ENCODE results near the gene TMC3.
"Not testable (repeated sequence)": the region's sequence is repeated elsewhere in the genome, so short reads cannot be mapped to it uniquely, and the experiment has no call there.

The TMC3 gene

GRCh38 chr15:81373775-81374395, at the start of gene TMC3:
TMC3 (minus strand) TSS chr15:81374213; CDS start chr15:81374077, 136 bp downstream.
- no peak within 1 kb of the TSS for H3K27ac Mint-ChIP-seq
- H3K27me3 Mint-ChIP-seq, result no peaks in the 10 kb centered on the region
- H3K9me3 Mint-ChIP-seq, result no peaks in the 10 kb centered on the region
- no peaks in the 10 kb centered on the region for H3K4me1 Mint-ChIP-seq
- ATAC-seq, result no peak
- H3K36me3 Mint-ChIP-seq, result no peaks in the 10 kb centered on the region
- H3K4me3 Mint-ChIP-seq, result no peak within 1 kb of the TSS

- no peak overlapping the region for H3K4me3 Mint-ChIP-seq
- H3K36me3 Mint-ChIP-seq, result no peaks in the 10 kb centered on the region
Observed at GRCh38 chr15:81421461-81421860, 47.4 kb upstream of the TMC3 start.

GRCh38 chr15:81419332-81419943, 45.4 kb upstream of the TMC3 start:
- H3K27ac Mint-ChIP-seq, result no peak overlapping the region
- no peaks in the 10 kb centered on the region for H3K9me3 Mint-ChIP-seq
- peaks cover 10% of the 10 kb centered on the region for H3K27me3 Mint-ChIP-seq
- no peak for ATAC-seq
- H3K4me1 Mint-ChIP-seq, result no peaks in the 10 kb centered on the region
- H3K4me3 Mint-ChIP-seq, result no peak overlapping the region
- H3K36me3 Mint-ChIP-seq, result no peaks in the 10 kb centered on the region

More at GRCh38 chr15:81421461-81421860, 47.4 kb upstream of the TMC3 start:
- Mint-ChIP-seq H3K27ac (no peak overlapping the region), H3K4me1 (no peaks in the 10 kb centered on the region), H3K9me3 (no peaks in the 10 kb centered on the region), H3K27me3 (peaks cover 3% of the 10 kb centered on the region)
- no peak for ATAC-seq

- no peak for ATAC-seq
- H3K36me3 Mint-ChIP-seq, result no peaks in the 10 kb centered on the region
- H3K4me1 Mint-ChIP-seq, result no peaks in the 10 kb centered on the region
- H3K4me3 Mint-ChIP-seq, result no peak overlapping the region
- no peak overlapping the region for H3K27ac Mint-ChIP-seq
- H3K9me3 Mint-ChIP-seq, result no peaks in the 10 kb centered on the region
- H3K27me3 Mint-ChIP-seq, result peaks cover 12% of the 10 kb centered on the region
Observed at GRCh38 chr15:81418891-81419290, 44.9 kb upstream of the TMC3 start.

- no peak overlapping the region for H3K27ac Mint-ChIP-seq
- no peaks in the 10 kb centered on the region for H3K36me3 Mint-ChIP-seq
- peaks cover 17% of the 10 kb centered on the region for H3K27me3 Mint-ChIP-seq
- ATAC-seq, result no peak
- no peaks in the 10 kb centered on the region for H3K4me1 Mint-ChIP-seq
- no peak overlapping the region for H3K4me3 Mint-ChIP-seq
- no peaks in the 10 kb centered on the region for H3K9me3 Mint-ChIP-seq
Observed at GRCh38 chr15:81418444-81418843, 44.4 kb upstream of the TMC3 start.

GRCh38 chr15:81414274-81414968, 40.4 kb upstream of the TMC3 start:
- not testable (repeated sequence) for H3K4me1 Mint-ChIP-seq, ATAC-seq, H3K9me3 Mint-ChIP-seq, H3K36me3 Mint-ChIP-seq, H3K27ac Mint-ChIP-seq, H3K4me3 Mint-ChIP-seq
- peaks cover 24% of the 10 kb centered on the region for H3K27me3 Mint-ChIP-seq

- Mint-ChIP-seq H3K27me3 (peaks cover 24% of the 10 kb centered on the region), H3K4me1 (no peaks in the 10 kb centered on the region), H3K36me3 (no peaks in the 10 kb centered on the region), H3K9me3 (no peaks in the 10 kb centered on the region), H3K4me3 (no peak overlapping the region), H3K27ac (no peak overlapping the region)
- no peak for ATAC-seq
Observed at GRCh38 chr15:81413851-81414250, 39.8 kb upstream of the TMC3 start.

- no peak overlapping the region for H3K27ac Mint-ChIP-seq
- H3K9me3 Mint-ChIP-seq, result no peaks in the 10 kb centered on the region
- H3K27me3 Mint-ChIP-seq, result peaks cover 35% of the 10 kb centered on the region
- no peak for ATAC-seq
- no peak overlapping the region for H3K4me3 Mint-ChIP-seq
- H3K36me3 Mint-ChIP-seq, result no peaks in the 10 kb centered on the region
- no peaks in the 10 kb centered on the region for H3K4me1 Mint-ChIP-seq
Observed at GRCh38 chr15:81411969-81412633, 38.1 kb upstream of the TMC3 start.

GRCh38 chr15:81411051-81411450, 37.0 kb upstream of the TMC3 start:
- Mint-ChIP-seq H3K36me3 (no peaks in the 10 kb centered on the region), H3K27me3 (peaks cover 30% of the 10 kb centered on the region), H3K4me3 (no peak overlapping the region), H3K9me3 (no peaks in the 10 kb centered on the region), H3K27ac (no peak overlapping the region), H3K4me1 (no peaks in the 10 kb centered on the region)
- no peak for ATAC-seq

- Mint-ChIP-seq H3K4me1 (no peaks in the 10 kb centered on the region), H3K9me3 (no peaks in the 10 kb centered on the region), H3K27ac (no peak overlapping the region), H3K36me3 (no peaks in the 10 kb centered on the region), H3K27me3 (peaks cover 28% of the 10 kb centered on the region), H3K4me3 (no peak overlapping the region)
- no peak for ATAC-seq
Observed at GRCh38 chr15:81410318-81410753, 36.3 kb upstream of the TMC3 start.

GRCh38 chr15:81407718-81408117, 33.7 kb upstream of the TMC3 start:
- peak; percentile 31 for ATAC-seq
- Mint-ChIP-seq H3K9me3 (no peaks in the 10 kb centered on the region), H3K36me3 (no peaks in the 10 kb centered on the region), H3K27ac (no peak overlapping the region), H3K27me3 (peaks cover 22% of the 10 kb centered on the region), H3K4me3 (no peak overlapping the region), H3K4me1 (no peaks in the 10 kb centered on the region)

GRCh38 chr15:81407176-81407575, 33.2 kb upstream of the TMC3 start:
- H3K4me3 Mint-ChIP-seq, result no peak overlapping the region
- H3K36me3 Mint-ChIP-seq, result no peaks in the 10 kb centered on the region

GRCh38 chr15:81400640-81401236, 26.7 kb upstream of the TMC3 start:
- no peaks in the 10 kb centered on the region for H3K9me3 Mint-ChIP-seq
- peaks cover 9% of the 10 kb centered on the region for H3K27me3 Mint-ChIP-seq
- no peak overlapping the region for H3K27ac Mint-ChIP-seq
- no peak overlapping the region for H3K4me3 Mint-ChIP-seq
- H3K4me1 Mint-ChIP-seq, result no peaks in the 10 kb centered on the region
- no peaks in the 10 kb centered on the region for H3K36me3 Mint-ChIP-seq
- ATAC-seq, result no peak

More at GRCh38 chr15:81407176-81407575, 33.2 kb upstream of the TMC3 start:
- Mint-ChIP-seq H3K27ac (no peak overlapping the region), H3K27me3 (peaks cover 22% of the 10 kb centered on the region), H3K9me3 (no peaks in the 10 kb centered on the region), H3K4me1 (no peaks in the 10 kb centered on the region)
- no peak for ATAC-seq

GRCh38 chr15:81398910-81399551, 25.0 kb upstream of the TMC3 start:
- no peaks in the 10 kb centered on the region for H3K9me3 Mint-ChIP-seq
- H3K27ac Mint-ChIP-seq, result no peak overlapping the region
- peaks cover 3% of the 10 kb centered on the region for H3K27me3 Mint-ChIP-seq
- H3K4me1 Mint-ChIP-seq, result no peaks in the 10 kb centered on the region
- ATAC-seq, result no peak
- H3K36me3 Mint-ChIP-seq, result no peaks in the 10 kb centered on the region
- H3K4me3 Mint-ChIP-seq, result no peak overlapping the region

GRCh38 chr15:81398456-81398855, 24.4 kb upstream of the TMC3 start:
- Mint-ChIP-seq H3K36me3 (no peaks in the 10 kb centered on the region), H3K27ac (no peak overlapping the region)

More at GRCh38 chr15:81398456-81398855, 24.4 kb upstream of the TMC3 start:
- no peaks in the 10 kb centered on the region for H3K9me3 Mint-ChIP-seq
- no peak overlapping the region for H3K4me3 Mint-ChIP-seq
- ATAC-seq, result no peak
- no peaks in the 10 kb centered on the region for H3K4me1 Mint-ChIP-seq
- H3K27me3 Mint-ChIP-seq, result no peaks in the 10 kb centered on the region

Measured in stimulated activated memory B cell treated with anti-CD40 and anti-IgM and Interleukin-4, amounts not matched to agents 10 μg/mL and 1 μg/mL and 100 μg/mL, for 72 hours (primary cell).